K562 (cell line): ENCODE data around the gene TMEM135. TPM values are rescaled to one million over a fixed set of nuclear protein-coding genes. Genes with fewer than 3 reads are reported as not detected.

Experiments used
- ATF1 ChIP-seq, 2 experiments: fragments of 450-650 bp in 1 of 2; IDR thresholded peaks; 2 replicates each; pipeline ENCODE4 v1.6.1; 2016; ENCODE audit warnings: missing compliant biosample characterization in 1 of 2, missing genetic modification characterization in 1 of 2
- CREM ChIP-seq: IDR thresholded peaks from 2 replicates; pipeline ENCODE4 v1.6.1; 2014; ENCODE audit warnings: antibody characterized with exemption, low read depth
- DPF2 ChIP-seq: fragments of 450-650 bp; IDR thresholded peaks from 2 replicates; pipeline ENCODE4 v1.6.1; 2016
- NFE2L1 ChIP-seq: fragments of 450-650 bp; IDR thresholded peaks from 2 replicates; pipeline ENCODE4 v1.6.1; 2016; ENCODE audit warnings: missing genetic modification characterization, low read depth, mild to moderate bottlenecking, missing compliant biosample characterization, moderate library complexity, borderline replicate concordance
- USF1 ChIP-seq: sonication (generic); formaldehyde crosslinking; IDR thresholded peaks from 2 replicates; pipeline ENCODE4 v1.9.0; 2022; ENCODE audit warnings: mild to moderate bottlenecking, missing genetic modification reagents
- ZNF318 ChIP-seq, 2 experiments: fragments of 450-650 bp; IDR thresholded peaks; 2 replicates each; pipeline ENCODE4 v1.6.1; 2016; ENCODE audit warnings: mild to moderate bottlenecking in 2 of 2, borderline replicate concordance in 1 of 2, low read depth in 1 of 2, moderate library complexity in 1 of 2
- polyA plus RNA-seq, 8 experiments: library from polyadenylated mRNA; depleted of rRNA in 4 of 8; stranded (reverse) in 5 of 8; unstranded in 3 of 8; fragments of >200 nt; fragmentation: Nextera tagmentation in 2 of 8; fragmentation: Illumina TruSeq in 1 of 8; extraction: Ambion mirVana in 2 of 8; extraction: Trizol in 1 of 8; gene quantifications; 2 replicates each; pipeline versions ENCODE4 v1.2.1 to v1.2.3, GENCODE V29; 2011 to 2014; ENCODE audit warnings: inconsistent platforms in 1 of 8, missing spikeins in 1 of 8
- total RNA-seq, 7 experiments: library from RNA; depleted of rRNA in 6 of 7; stranded (reverse); fragments of >200 nt in 6 of 7; fragmentation: Illumina TruSeq in 2 of 7; extraction: Trizol in 2 of 7; gene quantifications; 2 replicates each; pipeline versions ENCODE4 v1.2.1 to v1.2.3, GENCODE V29; 2011 to 2021; ENCODE audit warnings: low replicate concordance in 1 of 7
- TF ChIP-seq, protein P1 (sequence below): fragments of 450-650 bp; IDR thresholded peaks from 2 replicates; pipeline ENCODE4 v1.6.1; 2016; ENCODE audit warnings: mild to moderate bottlenecking

The TMEM135 gene
- total and polyA plus RNA-seq, 9 of the 15 experiments (the other 6 are each of a cell fraction or from before 2014, with no cell fraction given) = 17.3 to 53.6 (median 24.9) TPM

GRCh38 chr11:87030458-87031054 lies 7.2 kb upstream of the TMEM135 start (continued):
- TF ChIP-seq ZNF318 (IDR thresholded peaks at IDR 0.05; ENCODE audit: borderline replicate concordance in 1 of 2, low read depth in 1 of 2) = peak in 1 of 2 experiments; percentile 74; a peak in 2 of 4 replicates
- TF ChIP-seq ATF1 (CRISPR knock-in tag; IDR thresholded peaks at IDR 0.05) = no peak
- peak; percentile 78 for TF ChIP-seq ATF1 (tag; IDR thresholded peaks at IDR 0.05)
- peak; percentile 47; the same call in 1 of the 2 replicates for TF ChIP-seq NFE2L1 (tag)
- TF ChIP-seq, protein P1, sequence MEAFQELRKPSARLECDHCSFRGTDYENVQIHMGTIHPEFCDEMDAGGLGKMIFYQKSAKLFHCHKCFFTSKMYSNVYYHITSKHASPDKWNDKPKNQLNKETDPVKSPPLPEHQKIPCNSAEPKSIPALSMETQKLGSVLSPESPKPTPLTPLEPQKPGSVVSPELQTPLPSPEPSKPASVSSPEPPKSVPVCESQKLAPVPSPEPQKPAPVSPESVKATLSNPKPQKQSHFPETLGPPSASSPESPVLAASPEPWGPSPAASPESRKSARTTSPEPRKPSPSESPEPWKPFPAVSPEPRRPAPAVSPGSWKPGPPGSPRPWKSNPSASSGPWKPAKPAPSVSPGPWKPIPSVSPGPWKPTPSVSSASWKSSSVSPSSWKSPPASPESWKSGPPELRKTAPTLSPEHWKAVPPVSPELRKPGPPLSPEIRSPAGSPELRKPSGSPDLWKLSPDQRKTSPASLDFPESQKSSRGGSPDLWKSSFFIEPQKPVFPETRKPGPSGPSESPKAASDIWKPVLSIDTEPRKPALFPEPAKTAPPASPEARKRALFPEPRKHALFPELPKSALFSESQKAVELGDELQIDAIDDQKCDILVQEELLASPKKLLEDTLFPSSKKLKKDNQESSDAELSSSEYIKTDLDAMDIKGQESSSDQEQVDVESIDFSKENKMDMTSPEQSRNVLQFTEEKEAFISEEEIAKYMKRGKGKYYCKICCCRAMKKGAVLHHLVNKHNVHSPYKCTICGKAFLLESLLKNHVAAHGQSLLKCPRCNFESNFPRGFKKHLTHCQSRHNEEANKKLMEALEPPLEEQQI = no peak
- peak; percentile 48; the same call in 1 of the 2 replicates for TF ChIP-seq DPF2
- peak; percentile 73 for TF ChIP-seq CREM
- peak; percentile 37; the same call in 1 of the 2 replicates for TF ChIP-seq USF1
